ENCODE data around the gene KIRREL3.
A peak's percentile ranks its signal among the peaks of the same experiment; 100 is the strongest.
"Not testable (repeated sequence)": the region's sequence is repeated elsewhere in the genome, so short reads cannot be mapped to it uniquely, and the experiment has no call there.

KIRREL3 gene

GRCh38 chr11:126391970-126392632 is 608.5 kb downstream of the KIRREL3 start:
- DNase-seq: no peak

- no peak for DNase-seq
Measured at GRCh38 chr11:126391286-126391954, 609.1 kb downstream of the KIRREL3 start.

GRCh38 chr11:126390272-126390867 is 610.2 kb downstream of the KIRREL3 start:
- no peak for DNase-seq

GRCh38 chr11:126387857-126388256 is 612.7 kb downstream of the KIRREL3 start:
- DNase-seq: no peak

GRCh38 chr11:126386729-126387071 is 613.9 kb downstream of the KIRREL3 start:
- DNase-seq: not testable (repeated sequence)

GRCh38 chr11:126385991-126386728 is 614.4 kb downstream of the KIRREL3 start:
- DNase-seq: no peak

- no peak for DNase-seq
Measured at GRCh38 chr11:126384449-126385070, 616.0 kb downstream of the KIRREL3 start.

GRCh38 chr11:126383339-126384335 is 616.9 kb downstream of the KIRREL3 start:
- DNase-seq: no peak

- DNase-seq: not testable (repeated sequence)
Measured at GRCh38 chr11:126382641-126383040, 617.9 kb downstream of the KIRREL3 start.

GRCh38 chr11:126381960-126382359 is 618.6 kb downstream of the KIRREL3 start:
- not testable (repeated sequence) for DNase-seq

GRCh38 chr11:126380909-126381308 is 619.7 kb downstream of the KIRREL3 start:
- DNase-seq: no peak

- DNase-seq: peak; percentile 58
Measured at GRCh38 chr11:126378763-126379162, 621.8 kb downstream of the KIRREL3 start.

- peak; percentile 19 for DNase-seq
Measured at GRCh38 chr11:126375726-126376125, 624.8 kb downstream of the KIRREL3 start.

- not testable (repeated sequence) for DNase-seq
Measured at GRCh38 chr11:126374562-126375300, 625.8 kb downstream of the KIRREL3 start.

GRCh38 chr11:126373389-126374066 is 627.0 kb downstream of the KIRREL3 start:
- not testable (repeated sequence) for DNase-seq
